T47D (cell line): Measurements from ENCODE around the gene COX18.

Experiments used
- DNase-seq, 2 experiments: peaks; one replicate each; pipeline versions ENCODE4 v3.0.0 to v3.0.0-alpha.2; 2011 to 2012; ENCODE audit warnings: low read depth in 1 of 2, low spot score in 1 of 2
- JUND ChIP-seq: IDR thresholded peaks from 2 replicates; pipeline ENCODE4 v1.6.1; 2012; ENCODE audit warnings: low read depth
- in situ Hi-C: cut with HindIII; loops from 2 replicates; pipeline ENCODE4 v1.10.0; 2016; ENCODE audit warnings: low sequenced_read_pairs, low pct_unique_long_range_greater_than_20kb

COX18 gene

DNA sequence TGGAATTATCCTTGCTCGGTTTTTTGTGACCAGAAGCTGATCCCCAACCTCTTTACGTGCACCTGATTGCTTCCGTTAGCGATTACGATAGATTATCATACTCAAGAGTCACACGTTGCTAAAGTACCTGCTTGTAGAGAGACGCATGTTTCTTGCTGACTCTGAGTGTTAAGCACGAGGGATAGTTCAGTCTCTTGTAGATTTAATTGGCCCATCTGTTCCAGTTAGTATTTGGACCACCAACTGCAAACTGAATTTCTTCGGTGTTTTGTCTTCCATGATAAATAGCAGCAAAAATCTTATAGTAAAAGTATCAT lies 516 bp upstream of the COX18 start:
- in situ Hi-C loops: no loop called here
- DNase-seq: no peak
- TF ChIP-seq JUND: no peak

DNA sequence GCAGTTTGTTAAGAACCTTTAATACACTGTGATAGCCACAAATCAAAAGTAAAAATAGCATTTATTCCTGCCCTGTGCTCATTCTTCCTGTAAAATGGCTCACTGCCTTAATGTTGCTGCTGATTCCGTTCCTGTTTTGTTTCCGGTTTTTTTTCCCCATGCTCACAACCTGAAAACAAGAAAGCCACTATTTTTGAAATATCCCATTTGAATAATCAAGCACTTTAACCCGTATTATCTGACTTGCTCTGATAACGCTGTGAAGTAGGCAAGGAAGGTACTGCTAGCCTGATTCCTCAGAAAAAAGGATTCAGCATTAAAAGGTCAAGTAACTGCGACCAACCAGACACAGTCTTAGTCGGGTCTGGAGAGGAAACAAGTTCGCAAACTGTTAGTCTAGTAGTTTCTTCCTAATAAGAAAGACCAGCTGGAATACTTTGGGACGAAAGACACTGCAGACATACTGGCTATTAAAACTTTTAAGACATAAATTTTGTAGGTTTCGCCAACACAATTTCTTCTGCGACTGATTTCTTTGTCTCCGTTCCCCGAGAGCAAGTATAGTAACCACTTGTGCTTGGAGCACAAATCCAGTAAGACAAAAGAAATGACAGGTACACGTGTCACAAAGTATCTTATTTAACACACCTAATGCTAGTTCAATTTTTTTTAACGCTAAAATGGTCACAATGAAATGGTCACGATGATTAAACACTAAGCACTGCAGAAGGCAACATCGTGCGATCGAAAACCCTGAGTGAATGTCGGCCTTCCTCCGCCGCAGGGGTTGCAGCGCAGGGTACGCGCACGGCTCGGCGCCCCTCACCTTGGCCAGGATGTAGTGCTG lies 802 bp downstream of the COX18 start:
- in situ Hi-C loops: no loop called here
- peak in 1 of 2 experiments; percentile 18 for DNase-seq
- no peak for TF ChIP-seq JUND

DNA sequence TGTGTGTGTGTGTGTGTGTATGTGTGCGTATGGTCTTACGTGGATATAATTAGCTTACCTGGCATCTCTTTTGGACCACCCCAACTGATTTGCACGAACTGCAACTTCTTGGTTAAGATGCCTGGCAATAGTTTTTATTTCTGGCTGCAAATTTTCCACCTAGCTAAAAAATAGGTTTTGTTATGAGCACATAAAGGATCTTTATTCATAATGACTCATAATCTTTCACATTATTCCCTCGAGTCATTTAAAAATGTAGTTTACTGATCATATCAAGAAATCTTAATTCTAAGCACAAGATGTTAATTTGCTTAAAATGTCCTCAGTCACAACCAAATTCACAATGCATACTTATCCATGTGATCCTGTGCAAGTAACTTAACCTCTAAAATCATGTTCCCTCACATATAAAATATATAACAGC lies 1.5 kb downstream of the COX18 start:
- no peak for DNase-seq
- in situ Hi-C loops: no loop called here
- no peak for TF ChIP-seq JUND

DNA sequence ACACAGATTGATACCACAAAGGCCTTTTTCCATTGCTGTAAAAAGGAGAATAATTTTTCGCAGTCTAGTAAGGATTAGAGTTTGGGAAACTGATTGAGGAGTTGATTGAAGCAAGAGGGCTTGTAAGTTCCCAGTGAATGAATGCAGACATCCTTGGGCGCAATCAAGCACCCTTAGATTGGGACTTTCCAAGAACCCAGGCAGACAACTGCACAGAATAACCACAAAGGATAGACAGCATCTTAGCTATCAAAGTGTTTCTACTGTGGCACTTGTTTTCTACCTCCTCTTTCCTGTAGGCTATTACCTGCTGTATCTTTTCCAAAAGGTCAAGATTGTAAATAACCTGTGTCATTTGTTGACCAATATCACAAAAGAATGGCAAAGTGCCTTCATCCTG lies 2.6 kb downstream of the COX18 start:
- in situ Hi-C loops: no loop called here
- no peak for TF ChIP-seq JUND
- DNase-seq: no peak

DNA sequence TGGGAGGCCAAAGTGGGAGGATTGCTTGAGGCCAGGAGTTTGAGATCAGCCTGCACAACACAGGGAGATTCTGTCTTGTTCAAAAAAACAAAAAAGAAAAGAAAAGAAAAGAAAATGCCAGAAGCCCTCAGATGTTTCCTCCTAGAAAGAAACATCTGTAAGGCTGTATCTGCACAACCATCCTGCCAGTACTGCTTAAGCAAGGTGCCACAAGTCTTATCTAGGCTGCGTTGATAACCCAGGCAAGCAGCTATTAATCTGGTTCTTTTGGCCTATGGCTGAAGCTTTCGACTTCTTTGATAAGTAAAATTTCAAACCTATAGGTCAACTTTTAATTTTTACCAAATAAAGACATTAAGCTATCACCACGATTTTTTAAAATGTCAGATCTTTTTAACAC lies 3.1 kb downstream of the COX18 start:
- no peak for TF ChIP-seq JUND
- in situ Hi-C loops: no loop called here
- no peak for DNase-seq

DNA sequence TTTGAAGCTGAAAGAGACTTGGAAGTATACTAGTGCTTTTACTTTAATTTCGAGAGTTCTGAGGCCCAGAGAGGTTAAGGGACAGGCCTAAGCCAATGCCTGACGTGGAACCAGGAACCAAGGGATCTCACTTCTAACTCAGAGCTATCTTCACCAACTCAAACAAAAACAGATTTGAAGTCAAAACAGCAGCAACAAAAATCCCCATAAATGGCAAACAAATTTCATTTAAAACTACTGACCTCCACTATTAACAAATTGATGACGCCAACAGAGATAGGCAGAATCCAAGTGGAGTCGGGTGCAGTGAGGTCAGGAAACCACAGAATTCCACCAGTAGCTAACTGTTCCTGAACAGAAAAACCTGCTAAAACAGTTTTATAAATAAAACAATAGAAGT lies 5.0 kb downstream of the COX18 start:
- no peak for TF ChIP-seq JUND
- in situ Hi-C loops: no loop called here
- DNase-seq: no peak

DNA sequence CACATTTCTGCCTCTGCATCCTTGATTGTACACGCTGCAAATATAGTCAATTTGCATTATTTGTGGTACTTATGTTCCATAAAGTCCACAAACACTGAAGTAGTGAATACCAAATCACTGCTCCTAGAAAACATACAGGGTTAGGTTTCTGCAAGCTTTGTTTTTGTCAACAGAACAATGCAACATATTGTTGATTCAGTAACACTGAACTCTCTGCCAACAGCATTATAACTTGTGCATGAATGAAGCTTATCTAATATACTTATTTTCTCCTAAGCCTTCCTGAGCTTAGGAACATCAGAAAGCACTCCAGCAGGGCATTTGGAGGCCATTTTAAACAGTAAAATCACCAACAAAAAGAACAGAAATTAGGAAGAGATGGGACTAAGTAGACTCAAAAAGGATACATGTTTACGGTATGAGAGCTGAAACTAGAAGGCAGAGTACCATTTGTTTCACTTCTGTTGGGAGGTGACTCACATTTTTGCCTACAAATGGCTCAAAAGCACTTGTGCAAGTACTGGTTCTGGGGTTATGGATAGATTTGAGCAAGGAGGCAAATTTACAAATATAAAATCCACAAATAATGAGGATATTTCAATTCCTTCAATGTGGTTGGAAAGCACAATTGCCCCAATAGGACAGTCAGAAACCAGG lies 14.1 kb downstream of the COX18 start:
- TF ChIP-seq JUND: no peak
- in situ Hi-C loops: no loop called here
- DNase-seq: no peak

DNA sequence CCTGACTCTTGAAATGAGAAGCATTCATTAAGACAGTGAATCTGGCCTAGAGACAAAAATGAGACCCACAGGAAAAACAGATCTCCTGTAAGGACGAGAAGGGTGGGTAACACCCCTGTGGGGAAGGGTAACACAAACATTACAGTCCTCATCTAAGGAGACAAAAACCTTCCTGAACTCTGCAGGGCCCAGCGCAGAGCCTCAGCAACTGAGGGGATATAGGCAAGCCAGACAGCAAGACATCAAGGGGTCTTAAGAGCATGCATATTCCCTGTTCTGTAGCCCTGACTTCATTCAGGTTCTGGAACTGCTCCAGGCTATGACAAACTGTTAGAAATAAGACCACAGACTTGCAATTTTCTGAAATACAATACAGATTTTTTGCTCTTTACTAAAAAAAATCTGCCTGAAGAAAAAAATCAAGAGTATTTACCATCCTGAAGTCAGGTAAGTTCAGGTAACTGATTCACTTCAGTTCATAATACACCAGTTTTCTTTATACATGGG lies 15.5 kb downstream of the COX18 start:
- in situ Hi-C loops: no loop called here
- no peak for TF ChIP-seq JUND

DNA sequence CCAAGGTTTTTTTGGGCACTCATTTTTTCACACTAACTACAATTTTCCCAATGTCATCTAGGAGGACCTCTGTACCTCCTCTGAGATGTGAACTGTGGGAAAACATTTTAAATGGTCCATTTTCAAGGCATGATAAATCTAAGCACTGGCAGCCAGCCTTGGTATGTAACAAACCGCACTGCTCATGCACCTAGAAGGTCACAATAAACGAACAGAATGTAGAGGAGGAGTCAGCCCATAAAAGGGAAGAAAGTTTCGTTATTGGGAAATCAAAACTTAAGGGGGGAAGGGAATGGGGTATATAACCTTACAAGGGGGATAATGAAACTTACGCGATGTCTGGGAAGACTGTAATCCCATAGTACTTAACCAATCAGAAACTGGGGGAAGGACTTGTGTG lies 16.4 kb downstream of the COX18 start:
- TF ChIP-seq JUND: no peak
- in situ Hi-C loops: no loop called here
- peak in 1 of 2 experiments; percentile 6 for DNase-seq

More for the DNA sequence above, 15.5 kb downstream of the COX18 start:
- no peak for DNase-seq

DNA sequence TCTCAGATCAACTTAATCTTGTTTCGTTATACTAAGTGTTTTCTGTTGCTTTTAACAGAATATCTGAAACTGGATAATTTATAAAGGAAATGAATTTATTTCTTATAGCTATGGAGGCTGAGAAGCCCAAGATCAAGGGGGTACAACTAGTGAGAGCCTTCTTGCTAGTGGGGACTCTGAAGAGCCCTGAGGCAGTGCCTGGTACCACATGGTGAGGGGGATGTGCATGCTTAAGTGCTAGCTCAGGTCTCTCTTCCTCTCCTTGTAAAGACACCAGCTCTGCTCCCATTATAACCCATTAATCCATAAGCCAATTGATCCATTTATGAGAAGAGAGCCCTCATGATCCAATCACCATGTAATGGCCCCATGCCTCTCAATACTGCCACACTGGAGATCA lies 17.9 kb downstream of the COX18 start:
- TF ChIP-seq JUND: no peak
- DNase-seq: no peak
- in situ Hi-C loops: no loop called here

DNA sequence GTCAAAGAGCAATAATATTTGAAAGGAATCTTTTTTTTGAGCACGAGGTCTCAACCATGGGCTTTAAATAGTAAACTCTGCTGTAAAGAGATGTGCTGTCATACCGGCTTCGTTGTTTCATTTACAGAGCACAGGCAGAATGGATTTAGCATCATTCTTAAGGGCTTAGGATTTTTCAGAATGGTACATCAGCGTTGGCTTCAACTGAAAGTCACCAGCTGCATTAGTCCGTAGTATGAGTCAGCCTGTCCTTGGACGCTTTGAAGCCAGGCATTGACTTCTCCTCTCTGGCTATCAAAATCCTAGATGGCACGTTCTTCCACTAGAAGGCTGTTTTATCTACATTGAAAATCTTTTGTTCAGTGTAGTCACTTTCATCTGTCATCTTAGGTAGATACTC lies 23.6 kb downstream of the COX18 start:
- in situ Hi-C loops: no loop called here
- no peak for DNase-seq
- no peak for TF ChIP-seq JUND

DNA sequence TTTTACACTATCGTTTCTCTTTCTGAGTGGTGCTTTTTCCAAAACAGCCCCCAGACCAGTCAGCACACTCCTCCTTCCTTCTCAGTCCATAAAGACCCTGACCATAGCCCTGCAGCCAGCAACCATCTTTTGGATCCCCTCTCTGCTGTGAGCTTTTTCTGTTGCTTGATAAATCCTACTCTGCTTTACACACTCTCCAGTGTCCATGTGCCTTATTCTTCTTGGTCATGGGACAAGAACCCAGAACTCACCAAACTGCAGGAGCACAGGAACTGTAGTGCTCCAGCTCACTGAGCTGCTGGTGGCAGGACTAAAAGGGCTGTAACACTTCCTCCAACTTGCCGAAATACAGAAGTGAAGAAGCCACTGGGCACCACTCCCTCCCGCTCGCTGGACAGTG lies 32.5 kb downstream of the COX18 start:
- DNase-seq: peak in 1 of 2 experiments; percentile 7
- TF ChIP-seq JUND: no peak
- in situ Hi-C loops: no loop called here

DNA sequence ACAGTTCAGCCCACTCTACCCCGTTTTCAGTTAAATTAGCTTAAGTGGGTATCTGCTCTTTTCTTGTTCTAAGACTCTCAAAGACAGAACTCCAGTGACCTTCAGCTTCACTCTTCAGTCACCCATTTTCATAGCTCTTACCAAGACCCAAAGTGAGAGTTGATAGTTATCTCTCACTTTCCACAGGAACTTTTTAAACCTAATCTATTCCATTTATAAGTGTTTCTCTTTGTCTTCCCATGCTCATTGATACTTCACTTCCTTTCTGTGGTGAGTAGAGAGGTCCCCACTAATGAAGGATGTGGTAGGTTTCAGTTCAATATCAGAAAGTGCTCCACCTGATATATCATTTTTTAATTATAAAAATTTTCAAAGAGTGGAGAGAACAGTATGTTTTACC lies 33.4 kb downstream of the COX18 start:
- in situ Hi-C loops: no loop called here
- no peak for TF ChIP-seq JUND
- DNase-seq: no peak

DNA sequence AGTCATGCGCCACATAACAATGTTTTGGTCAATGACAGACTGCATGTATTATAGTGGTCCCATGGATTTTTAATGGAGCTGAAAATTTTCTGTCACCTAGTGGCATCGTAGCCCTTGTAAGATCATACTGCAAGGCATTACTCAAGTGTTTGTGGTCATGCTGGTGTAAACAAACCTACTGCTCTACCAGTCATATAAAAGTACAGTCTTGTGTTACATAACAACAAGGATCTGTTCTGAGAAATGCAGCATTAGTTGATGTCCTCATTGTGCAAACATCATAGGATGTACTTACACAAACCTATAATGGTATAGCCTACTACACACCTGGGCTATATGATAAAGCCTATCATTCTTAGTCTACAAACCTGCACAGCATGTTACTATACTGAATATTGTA lies 34.6 kb downstream of the COX18 start:
- in situ Hi-C loops: no loop called here
- DNase-seq: peak in 1 of 2 experiments; percentile 16
- no peak for TF ChIP-seq JUND
